NT2/D1 (cell line): ENCODE data around the gene PDE3A.

Experiments used
- SUZ12 ChIP-seq: IDR thresholded peaks from 2 replicates; pipeline ENCODE4 v1.6.1; 2011; ENCODE audit not compliant: insufficient read length, insufficient read depth; ENCODE audit errors: extremely low read depth
- YY1 ChIP-seq: IDR thresholded peaks from 2 replicates; pipeline ENCODE4 v1.6.1; 2011; ENCODE audit not compliant: insufficient read length, insufficient read depth
- ZNF274 ChIP-seq: IDR thresholded peaks from 2 replicates; pipeline ENCODE4 v1.6.1; 2011; ENCODE audit warnings: mild to moderate bottlenecking, low read depth, low read length

GRCh38 chr12:20375560-20375959 is 7.2 kb downstream of the PDE3A start:
- no peak for TF ChIP-seq YY1
- TF ChIP-seq ZNF274: no peak
- TF ChIP-seq SUZ12: no peak
